Activated CD8-positive, alpha-beta memory T cell treated with anti-CD3 and anti-CD28 coated beads for 36 hours (primary cell): ENCODE data around the gene MED1. TPM values are rescaled to one million over a fixed set of nuclear protein-coding genes. Genes with fewer than 3 reads are reported as not detected.
"Not testable (repeated sequence)": the region's sequence is repeated elsewhere in the genome, so short reads cannot be mapped to it uniquely, and the experiment has no call there.

ENCODE experiments used
- CTCF ChIA-PET: fragments of 350-600 bp; sonication (Branson Sonifier 250); formaldehyde crosslinking; loops from one replicate; lab custom pipeline; 2021; ENCODE audit warnings: antibody characterized with exemption; lab: Charles Lee
- POLR2A ChIA-PET: fragments of 350-600 bp; sonication (Branson Sonifier 250); formaldehyde crosslinking; loops from one replicate; lab custom pipeline; 2021; ENCODE audit warnings: antibody characterized with exemption; lab: Charles Lee
- total RNA-seq, 2 experiments: library from RNA; stranded (reverse); gene quantifications; one replicate each; pipeline ENCODE4 v1.2.3, GENCODE V29; 2021

MED1 gene, protein sequence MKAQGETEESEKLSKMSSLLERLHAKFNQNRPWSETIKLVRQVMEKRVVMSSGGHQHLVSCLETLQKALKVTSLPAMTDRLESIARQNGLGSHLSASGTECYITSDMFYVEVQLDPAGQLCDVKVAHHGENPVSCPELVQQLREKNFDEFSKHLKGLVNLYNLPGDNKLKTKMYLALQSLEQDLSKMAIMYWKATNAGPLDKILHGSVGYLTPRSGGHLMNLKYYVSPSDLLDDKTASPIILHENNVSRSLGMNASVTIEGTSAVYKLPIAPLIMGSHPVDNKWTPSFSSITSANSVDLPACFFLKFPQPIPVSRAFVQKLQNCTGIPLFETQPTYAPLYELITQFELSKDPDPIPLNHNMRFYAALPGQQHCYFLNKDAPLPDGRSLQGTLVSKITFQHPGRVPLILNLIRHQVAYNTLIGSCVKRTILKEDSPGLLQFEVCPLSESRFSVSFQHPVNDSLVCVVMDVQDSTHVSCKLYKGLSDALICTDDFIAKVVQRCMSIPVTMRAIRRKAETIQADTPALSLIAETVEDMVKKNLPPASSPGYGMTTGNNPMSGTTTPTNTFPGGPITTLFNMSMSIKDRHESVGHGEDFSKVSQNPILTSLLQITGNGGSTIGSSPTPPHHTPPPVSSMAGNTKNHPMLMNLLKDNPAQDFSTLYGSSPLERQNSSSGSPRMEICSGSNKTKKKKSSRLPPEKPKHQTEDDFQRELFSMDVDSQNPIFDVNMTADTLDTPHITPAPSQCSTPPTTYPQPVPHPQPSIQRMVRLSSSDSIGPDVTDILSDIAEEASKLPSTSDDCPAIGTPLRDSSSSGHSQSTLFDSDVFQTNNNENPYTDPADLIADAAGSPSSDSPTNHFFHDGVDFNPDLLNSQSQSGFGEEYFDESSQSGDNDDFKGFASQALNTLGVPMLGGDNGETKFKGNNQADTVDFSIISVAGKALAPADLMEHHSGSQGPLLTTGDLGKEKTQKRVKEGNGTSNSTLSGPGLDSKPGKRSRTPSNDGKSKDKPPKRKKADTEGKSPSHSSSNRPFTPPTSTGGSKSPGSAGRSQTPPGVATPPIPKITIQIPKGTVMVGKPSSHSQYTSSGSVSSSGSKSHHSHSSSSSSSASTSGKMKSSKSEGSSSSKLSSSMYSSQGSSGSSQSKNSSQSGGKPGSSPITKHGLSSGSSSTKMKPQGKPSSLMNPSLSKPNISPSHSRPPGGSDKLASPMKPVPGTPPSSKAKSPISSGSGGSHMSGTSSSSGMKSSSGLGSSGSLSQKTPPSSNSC (N-terminal part only)
- total RNA-seq, result 10 to 100 TPM; 79.0 to 81.4 TPM

DNA sequence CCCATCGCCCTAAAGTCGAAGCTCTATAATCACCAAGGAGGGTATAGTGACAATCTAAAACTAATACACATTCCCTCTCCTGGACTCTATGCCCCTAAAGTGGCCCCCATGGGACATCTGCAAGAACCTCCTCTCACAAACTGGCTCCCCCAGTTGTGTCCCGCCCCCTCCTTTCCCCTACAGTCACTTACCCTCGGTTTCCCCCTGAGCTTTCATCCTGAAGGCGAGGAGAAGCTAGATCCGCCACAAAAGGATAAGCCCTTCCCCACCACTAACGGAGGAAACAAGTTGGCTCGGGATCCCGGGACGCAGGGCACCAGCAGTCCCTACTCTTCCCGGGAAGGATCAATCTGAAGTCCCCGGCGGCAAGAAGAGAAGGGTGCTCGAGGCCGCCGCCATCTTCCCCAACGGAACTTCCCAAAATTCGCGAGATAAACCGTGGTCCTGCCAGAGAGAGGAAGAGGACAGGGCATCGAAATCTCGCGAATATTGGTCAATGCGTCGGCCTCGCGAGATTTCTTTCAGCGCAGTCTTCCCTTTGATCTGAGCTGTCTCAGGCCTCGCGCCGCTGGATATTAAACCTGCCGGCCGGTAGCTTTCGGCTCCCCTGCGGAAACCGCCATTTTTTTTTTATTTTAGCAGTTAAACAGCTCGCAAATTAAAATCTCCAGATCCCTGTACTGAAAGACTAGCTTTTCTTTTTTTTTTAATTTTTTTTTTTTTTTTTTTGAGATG, at the start of gene MED1:
TSS of gene MED1 (minus strand) at position 417 of the 735 bp plus-strand sequence. CDS start at position 216, 201 bp downstream.
- CTCF ChIA-PET, result interaction anchor here (1.1 to 1.4 kb wide), 3 partner anchors 10 to 75 kb away, joined by 3 to 8 read pairs (median 3); partner anchors contain the start of gene CDK12
- POLR2A ChIA-PET, result interaction anchor here (0.6 to 2.6 kb wide), 14 partner anchors 11 to 932 kb away, joined by 3 to 52 read pairs (median 4); partner anchors contain the start of genes CDK12 and FBXL20

DNA sequence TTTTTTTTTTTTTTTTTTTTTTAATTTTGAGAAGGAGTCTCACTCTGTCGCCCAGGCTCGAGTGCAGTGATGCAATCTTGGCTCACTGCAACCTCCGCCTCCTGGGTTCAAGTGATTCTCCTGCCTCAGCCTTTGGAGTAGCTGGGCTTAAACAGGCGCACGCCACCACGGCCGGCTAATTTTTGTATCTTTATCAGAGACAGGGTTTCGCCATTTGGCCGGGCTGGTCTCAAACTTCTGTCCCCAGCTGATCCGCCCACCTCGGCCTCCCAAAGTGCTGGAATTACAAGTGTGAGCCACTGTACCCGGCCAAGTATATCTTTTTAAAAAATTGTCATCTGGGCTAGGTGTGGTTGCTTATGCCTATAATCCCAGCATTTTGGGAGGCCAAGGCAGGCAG, 45.9 kb upstream of the MED1 start:
- POLR2A ChIA-PET, CTCF ChIA-PET: not testable (repeated sequence)

DNA sequence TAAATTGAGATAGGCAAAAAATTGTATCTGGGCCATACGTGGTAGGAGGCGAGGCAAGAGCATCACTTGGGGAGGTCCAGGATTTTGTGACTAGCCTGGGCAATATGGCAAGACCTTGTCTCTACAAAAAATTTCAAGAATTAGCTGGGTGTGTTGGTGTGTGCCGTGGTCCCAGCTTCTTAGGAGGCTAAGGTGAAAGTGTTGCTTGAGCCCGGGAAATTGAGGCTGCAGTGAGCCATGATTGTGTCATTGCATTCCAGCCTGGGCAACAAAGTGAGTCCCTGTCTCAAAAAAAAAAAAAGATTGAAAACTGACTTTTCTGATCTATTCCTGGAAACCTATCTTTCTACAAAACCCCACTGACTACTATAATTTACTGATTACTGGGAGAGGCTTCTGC, 36.9 kb upstream of the MED1 start:
- POLR2A ChIA-PET, result interaction anchor here (0.7 kb wide), 1 partner anchor 701 kb away, joined by 3 read pairs; no protein-coding TSS in a partner anchor
- CTCF ChIA-PET, result no interaction called here

DNA sequence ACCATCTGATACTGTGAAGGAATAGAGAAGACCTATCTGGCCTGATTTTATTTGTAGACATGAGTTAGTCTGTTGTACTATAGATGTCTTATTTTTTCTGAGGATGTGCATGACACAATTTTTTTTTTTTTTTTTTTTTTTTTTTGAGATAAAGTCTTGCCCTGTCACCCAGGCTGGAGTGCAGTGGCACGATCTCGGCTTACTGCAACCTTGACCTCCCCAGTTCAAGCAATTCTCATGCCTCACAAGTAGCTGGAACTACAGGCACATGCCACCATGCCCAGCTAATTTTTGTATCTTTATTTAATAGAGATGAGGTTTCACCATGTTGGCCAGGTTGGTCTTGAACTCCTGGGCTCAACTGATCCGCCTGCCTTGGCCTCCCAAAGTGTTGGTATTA, 36.4 kb upstream of the MED1 start:
- CTCF ChIA-PET, result not testable (repeated sequence)
- POLR2A ChIA-PET, result interaction anchor here (0.7 kb wide), 1 partner anchor 701 kb away, joined by 3 read pairs; no protein-coding TSS in a partner anchor

DNA sequence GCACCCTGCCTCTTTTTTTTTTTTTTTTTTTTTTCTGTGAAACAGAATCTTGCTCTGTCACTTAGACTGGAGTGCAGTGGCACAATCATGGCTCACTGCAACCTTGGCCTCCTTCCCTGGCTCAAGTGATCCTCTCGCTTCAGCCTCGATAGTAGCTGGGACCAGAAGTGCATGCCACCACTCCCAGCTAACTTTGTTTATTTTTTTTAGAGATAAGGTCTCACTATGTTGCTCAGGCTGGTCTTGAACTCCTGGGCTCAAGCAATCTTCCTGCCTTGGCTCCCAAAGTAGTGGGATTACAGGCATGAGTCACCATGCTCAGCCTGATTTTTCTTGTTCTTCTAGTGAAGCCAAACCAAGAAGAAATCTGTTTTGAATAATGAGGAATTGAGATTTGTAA, 35.2 kb upstream of the MED1 start:
- POLR2A ChIA-PET, result interaction anchor here (0.7 kb wide), 2 partner anchors 78 to 137 kb away, joined by 3 to 12 read pairs; no protein-coding TSS in a partner anchor

DNA sequence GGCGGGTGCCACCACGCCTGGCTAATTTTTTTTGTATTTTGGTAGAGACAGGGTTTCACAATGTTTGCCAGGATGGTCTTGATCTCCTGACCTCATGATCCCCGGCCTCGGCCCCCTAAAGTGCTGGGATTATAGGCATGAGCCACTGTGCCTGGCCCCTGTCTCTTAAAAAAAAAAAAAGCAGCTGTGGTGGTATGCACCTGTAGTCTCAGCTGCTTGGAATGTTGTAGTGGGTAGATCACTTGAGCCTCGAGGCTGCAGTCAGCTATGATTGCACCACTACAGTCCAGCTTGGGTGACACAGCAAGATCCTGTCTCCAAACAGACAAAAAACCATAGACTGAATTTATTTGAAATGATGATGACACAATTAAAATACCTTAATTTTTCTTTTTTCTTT, 34.5 kb upstream of the MED1 start:
- POLR2A ChIA-PET, result interaction anchor here (0.6 to 0.7 kb wide), 2 partner anchors 84 to 136 kb away, joined by 3 read pairs; no protein-coding TSS in a partner anchor
- CTCF ChIA-PET, result interaction anchor here (0.7 to 1.7 kb wide), 2 partner anchors 11 to 15 kb away, joined by 3 to 4 read pairs; no protein-coding TSS in a partner anchor

More for the DNA sequence above, 35.2 kb upstream of the MED1 start:
- CTCF ChIA-PET, result interaction anchor here (1.7 kb wide), 1 partner anchor 14 kb away, joined by 4 read pairs; no protein-coding TSS in a partner anchor

DNA sequence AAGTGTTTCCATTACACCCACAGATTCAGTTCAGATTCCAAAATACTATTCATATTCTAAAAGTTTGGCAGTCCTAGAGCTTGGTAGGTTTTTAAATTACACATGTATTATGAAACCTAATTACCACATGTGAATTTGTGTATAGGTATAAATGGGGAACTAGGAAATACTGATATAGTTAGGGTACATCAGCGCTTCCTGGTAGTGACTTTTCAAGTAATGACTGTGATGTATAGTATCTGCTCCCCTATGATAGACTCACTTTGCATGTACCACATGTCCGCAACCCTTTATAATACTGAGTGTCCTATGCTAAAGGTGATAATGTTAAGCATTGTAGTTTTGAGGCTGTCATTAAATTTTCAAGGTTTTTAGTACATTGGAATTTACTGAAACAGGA, 33.1 kb upstream of the MED1 start:
- ChIA-PET CTCF (interaction anchor here (0.6 kb wide), 1 partner anchor 114 kb away, joined by 4 read pairs; no protein-coding TSS in a partner anchor), POLR2A (no interaction called here)

DNA sequence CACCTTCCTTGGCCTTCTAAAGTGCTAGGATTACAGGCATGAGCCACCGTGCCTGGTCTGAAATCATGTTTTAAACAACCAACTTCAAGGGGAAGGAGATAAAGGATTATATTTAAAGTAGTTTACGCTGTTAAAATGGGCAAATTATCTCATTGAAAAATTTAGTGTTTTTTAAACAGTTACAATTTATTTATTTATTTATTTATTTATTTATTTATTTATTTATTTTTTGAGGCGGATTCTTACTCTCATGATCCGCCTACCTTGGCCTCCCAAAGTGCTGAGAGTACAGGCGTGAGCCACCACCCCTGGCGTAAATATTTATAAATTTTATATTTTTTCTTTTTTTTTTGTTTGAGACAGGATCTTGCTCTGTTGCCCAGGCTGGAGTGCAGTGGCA, 32.4 kb upstream of the MED1 start:
- ChIA-PET CTCF (no interaction called here), POLR2A (no interaction called here)

DNA sequence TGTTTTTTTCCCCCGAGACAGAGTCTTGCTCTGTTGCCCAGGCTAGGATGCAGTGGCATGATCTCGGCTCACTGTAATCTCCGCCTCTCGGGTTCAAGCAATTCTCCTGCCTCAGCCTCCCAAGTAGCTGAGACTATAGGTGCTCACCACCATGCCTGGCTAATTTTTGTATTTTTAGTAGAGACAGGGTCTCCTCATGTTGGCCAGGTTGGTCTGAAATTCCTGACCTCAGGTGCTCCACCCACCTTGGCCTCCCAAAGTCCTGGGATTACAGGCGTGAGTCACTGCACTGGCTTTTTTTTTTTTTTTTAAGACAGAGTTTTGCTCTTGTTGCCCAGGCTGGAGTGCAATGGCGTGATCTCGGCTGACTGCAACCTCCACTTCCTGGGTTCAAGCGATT, 28.6 kb upstream of the MED1 start:
- POLR2A ChIA-PET, result not testable (repeated sequence)
- CTCF ChIA-PET, result interaction anchor here (0.6 to 0.8 kb wide), 2 partner anchors 74 to 175 kb away, joined by 3 read pairs; no protein-coding TSS in a partner anchor

DNA sequence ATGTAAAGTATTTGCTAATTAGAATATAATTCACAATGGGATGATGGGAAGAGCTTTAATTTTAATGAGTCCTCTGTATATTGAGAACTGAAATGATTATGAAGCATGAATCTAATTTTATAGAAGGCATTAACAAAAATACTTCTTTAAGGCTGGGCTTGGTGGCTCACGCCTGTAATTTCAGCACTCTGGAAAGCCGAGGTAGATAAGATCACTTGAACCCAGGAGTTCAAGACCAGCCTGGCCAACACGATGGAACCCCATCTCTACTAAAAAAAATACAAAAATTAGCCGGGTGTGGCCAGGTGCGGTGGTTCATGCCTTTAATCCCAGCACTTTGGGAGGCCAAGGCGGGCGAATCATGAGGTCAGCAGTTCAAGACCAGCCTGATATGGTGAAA, 22.2 kb upstream of the MED1 start:
- CTCF ChIA-PET, result no interaction called here
- POLR2A ChIA-PET, result interaction anchor here (0.6 to 0.7 kb wide), 2 partner anchors 8 to 15 kb away, joined by 3 read pairs; no protein-coding TSS in a partner anchor

DNA sequence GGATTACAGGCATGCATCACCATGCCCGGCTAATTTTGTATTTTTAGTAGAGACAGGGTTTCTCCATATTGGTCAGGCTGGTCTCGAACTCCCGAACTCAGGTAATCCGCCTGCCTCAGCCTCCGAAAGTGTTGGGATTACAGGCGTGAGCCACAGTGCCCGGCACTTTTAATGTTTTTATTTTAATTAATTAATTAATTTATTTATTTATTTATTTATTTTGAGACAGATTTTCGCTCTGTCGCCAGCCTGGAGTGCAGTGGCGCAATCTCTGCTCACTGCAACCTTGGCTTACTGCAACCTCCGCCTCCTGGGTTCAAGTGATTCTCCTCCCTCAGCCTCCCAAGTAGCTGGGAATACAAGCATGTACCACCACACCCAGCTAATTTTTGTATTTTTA, 17.5 kb upstream of the MED1 start:
- POLR2A ChIA-PET, CTCF ChIA-PET: not testable (repeated sequence)

DNA sequence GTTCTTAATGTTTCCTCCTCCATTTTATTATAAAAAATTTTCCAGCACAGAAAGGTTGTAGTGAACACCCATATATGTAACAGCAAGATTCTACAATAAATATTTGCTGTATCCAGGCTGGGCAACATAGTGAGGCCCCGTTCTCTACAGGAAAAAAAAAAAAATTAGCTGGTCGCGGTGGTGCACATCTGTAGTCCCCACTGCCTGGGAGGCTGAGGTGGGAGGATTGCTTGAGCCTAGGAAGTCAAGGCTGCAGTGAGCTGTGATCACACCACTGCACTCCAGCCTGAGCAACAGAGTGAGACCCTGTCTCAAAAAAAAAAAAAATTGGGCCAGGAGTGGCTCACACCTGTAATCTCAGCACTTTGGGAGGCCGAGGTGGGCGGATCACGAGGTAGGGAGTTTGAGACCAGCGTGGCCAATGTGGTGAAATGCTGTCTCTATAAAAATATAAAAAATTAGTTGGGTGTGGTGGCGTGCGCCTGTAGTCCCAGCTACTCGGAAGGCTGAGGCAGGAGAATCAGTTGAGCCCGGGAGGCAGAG, 13.6 kb upstream of the MED1 start:
- CTCF ChIA-PET, result interaction anchor here (0.7 to 1.3 kb wide), 3 partner anchors 30 to 221 kb away, joined by 3 to 4 read pairs (median 3); no protein-coding TSS in a partner anchor

DNA sequence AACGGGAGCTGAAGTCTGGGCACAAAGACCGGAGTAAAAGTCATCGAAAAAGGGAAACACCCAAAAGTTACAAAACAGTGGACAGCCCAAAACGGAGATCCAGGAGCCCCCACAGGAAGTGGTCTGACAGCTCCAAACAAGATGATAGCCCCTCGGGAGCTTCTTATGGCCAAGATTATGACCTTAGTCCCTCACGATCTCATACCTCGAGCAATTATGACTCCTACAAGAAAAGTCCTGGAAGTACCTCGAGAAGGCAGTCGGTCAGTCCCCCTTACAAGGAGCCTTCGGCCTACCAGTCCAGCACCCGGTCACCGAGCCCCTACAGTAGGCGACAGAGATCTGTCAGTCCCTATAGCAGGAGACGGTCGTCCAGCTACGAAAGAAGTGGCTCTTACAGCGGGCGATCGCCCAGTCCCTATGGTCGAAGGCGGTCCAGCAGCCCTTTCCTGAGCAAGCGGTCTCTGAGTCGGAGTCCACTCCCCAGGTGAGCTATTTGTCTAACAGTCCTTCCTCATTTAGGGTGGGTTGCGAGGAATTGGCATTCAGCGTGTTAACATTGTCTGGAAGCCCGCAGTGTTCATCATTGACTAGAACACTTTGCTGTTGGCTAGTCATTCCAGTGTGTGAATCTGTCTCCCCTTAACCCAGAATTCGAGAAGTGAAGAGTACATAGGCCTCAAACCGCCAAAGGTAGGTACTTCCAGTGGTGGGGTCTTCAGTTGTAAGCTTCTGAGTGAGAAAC, 11.7 kb upstream of the MED1 start:
- POLR2A ChIA-PET, result interaction anchor here (0.5 to 2.6 kb wide), 6 partner anchors 11 to 684 kb away, joined by 3 to 52 read pairs (median 3); partner anchors contain the start of genes MED1 and RPL19
- CTCF ChIA-PET, result interaction anchor here (0.6 to 1.7 kb wide), 3 partner anchors 14 to 392 kb away, joined by 3 to 6 read pairs (median 3); no protein-coding TSS in a partner anchor

More for the DNA sequence above, 13.6 kb upstream of the MED1 start:
- POLR2A ChIA-PET, result interaction anchor here (0.6 kb wide), 1 partner anchor 14 kb away, joined by 5 read pairs; the partner anchor contains the start of gene MED1

DNA sequence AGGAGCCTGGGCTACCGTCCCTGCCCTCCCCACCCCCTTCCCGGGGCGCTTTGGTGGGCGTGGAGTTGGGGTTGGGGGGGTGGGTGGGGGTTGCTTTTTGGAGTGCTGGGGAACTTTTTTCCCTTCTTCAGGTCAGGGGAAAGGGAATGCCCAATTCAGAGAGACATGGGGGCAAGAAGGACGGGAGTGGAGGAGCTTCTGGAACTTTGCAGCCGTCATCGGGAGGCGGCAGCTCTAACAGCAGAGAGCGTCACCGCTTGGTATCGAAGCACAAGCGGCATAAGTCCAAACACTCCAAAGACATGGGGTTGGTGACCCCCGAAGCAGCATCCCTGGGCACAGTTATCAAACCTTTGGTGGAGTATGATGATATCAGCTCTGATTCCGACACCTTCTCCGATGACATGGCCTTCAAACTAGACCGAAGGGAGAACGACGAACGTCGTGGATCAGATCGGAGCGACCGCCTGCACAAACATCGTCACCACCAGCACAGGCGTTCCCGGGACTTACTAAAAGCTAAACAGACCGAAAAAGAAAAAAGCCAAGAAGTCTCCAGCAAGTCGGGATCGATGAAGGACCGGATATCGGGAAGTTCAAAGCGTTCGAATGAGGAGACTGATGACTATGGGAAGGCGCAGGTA, 11.0 kb upstream of the MED1 start:
- POLR2A ChIA-PET, result interaction anchor here (0.5 to 2.6 kb wide), 9 partner anchors 9 to 681 kb away, joined by 3 to 52 read pairs (median 4); partner anchors contain the start of genes FBXL20, MED1 and RPL19
- CTCF ChIA-PET, result interaction anchor here (0.6 to 1.7 kb wide), 4 partner anchors 11 to 392 kb away, joined by 3 to 8 read pairs (median 4); partner anchors contain the start of gene MED1
